NOMO-1 (cell line): ENCODE data around the gene AK5.

ENCODE experiments used
- DNase-seq, 2 experiments: peaks; one replicate each; lab custom pipeline; 2025; ENCODE audit not compliant: unreplicated experiment in 2 of 2; lab: John Stamatoyannopoulos, UW

AK5 gene

DNA sequence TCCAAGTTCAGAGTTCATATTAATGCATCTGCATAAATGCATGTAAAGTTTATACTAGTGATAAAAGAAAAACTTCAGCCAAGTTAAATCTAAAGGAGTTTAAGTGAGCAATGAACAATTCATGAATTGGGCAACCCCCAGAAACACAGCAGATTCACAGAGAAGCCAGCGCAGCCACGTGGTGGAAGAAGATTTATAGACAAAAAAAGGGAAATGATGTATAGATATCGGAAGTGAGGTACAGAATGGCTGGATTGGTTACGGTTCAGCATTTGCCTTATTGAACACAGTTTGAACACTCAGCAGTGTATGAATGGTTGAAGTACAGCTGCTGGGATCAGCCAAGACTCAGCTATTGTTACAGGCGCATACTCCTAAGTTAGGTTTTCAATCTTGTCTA, 5.7 kb downstream of the AK5 start:
- peak; percentile 67 to 88 for DNase-seq

DNA sequence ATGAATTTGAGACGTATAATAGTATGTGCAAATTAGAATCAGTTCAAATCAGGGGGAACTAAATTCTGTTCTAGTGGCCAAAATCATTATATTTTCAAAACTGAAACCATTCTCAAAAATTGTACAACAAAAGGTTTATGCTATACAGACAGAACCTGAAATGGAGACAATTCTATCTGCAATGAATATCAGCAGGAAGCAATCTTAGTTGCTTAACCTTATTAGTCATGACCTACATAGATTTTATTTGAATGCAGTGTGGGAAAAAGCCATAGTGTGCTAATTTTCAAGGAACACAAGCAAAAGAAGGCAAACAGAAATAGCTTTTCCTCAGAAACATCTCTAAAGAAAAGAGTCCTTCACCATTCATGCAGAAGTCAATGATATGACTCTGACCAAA, 6.5 kb downstream of the AK5 start:
- DNase-seq, result peak in 1 of 2 experiments; percentile 60

GRCh38 chr1:77290576-77290975, 8.8 kb downstream of the AK5 start:
- DNase-seq, result peak in 1 of 2 experiments; percentile 7

DNA sequence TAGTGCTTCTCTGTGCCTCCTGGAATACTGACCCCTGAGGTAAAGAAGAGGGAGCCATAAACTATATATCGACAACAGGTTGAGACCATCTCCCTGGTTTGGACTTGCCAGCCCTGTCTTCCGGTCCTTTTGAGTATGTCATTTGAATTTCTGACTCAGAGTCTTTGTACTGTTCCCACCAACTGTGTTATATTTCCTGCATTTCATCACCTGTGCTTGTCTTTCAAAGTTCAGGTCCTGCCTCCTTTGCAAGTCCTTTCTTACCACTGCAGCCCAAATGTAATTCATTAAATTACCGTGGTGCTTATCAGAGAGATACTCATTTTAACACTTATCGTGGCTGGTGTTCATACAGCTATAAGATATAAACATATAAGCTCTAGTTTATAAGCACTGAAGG, 10.7 kb downstream of the AK5 start:
- DNase-seq, result no peak

DNA sequence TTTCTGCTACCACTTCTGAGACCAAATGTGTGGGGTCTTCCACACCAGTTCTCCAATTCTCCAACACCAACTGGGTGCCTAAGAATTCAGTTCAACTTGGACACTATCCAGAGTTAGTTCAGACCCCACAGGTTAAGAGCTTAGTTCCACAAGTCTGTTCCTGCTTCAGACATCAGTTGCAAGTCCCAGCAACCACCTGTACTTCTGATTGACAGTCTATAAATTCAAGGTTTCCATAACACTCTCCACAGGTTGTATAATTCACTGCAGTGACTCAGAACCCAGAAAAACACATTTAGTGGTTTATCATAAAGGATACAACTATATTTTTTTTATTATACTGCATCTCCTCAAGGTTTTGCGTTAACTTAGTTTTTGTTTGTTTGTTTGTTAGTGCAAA, 18.7 kb downstream of the AK5 start:
- no peak for DNase-seq

GRCh38 chr1:77303387-77303786, 21.6 kb downstream of the AK5 start:
- DNase-seq, result no peak

DNA sequence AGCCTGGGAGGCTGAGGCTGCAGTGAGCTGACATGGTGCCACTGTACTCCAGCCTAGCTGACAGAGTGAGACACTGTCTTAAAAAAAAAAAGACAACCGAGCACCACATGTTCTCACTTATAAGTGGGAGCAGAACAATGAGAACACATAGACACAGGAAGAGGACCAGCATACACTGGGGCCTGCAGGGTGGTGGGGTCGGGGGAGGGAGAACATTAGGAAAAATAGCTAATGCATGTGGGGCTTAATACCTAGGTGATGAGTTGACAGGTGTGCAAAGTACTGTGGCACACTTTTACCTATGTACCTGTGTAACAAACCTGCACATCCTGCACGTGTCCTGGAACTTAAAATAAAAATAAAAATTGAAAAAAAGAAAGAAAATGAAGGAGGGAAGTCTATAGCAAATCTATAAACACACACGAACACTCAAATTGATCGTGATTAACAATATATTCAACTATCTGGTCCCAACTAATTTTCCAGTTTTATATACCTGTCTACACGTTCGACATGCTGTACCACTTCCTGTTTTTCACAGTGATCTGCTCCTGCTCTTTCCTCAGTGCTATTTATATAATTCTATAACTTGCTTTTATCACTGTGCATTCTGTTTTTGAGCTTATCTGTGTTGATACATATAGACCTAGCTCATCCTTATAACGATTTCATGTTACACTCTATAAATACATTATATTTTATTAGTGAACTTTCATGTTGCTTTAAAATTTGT, 27.2 kb downstream of the AK5 start:
- DNase-seq, result peak in 1 of 2 experiments; percentile 6

DNA sequence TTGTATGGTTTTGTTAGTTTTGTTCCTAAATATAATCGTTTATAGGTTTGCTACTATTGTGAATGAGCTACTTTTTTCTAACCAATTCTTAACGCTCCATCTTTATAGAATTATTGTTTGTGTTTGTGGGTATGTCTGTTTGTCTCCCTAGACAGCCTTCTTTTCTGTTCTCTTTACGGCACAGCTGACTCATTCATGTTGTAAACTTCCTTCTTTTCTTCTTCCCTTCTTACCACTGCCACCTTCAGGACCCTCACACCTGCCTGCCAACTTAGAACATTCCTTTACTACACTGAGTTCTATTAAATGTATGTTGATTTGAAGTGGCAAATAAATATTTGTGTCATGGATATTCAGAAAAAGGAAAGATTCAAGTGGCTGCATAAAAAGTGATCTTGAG, 29.1 kb downstream of the AK5 start:
- peak in 1 of 2 experiments; percentile 27 for DNase-seq

- peak in 1 of 2 experiments; percentile 44 for DNase-seq
These were observed 30.5 kb downstream of the AK5 start for GRCh38 chr1:77312364-77312763.

- DNase-seq, result peak; percentile 40 to 67
These were observed 31.7 kb downstream of the AK5 start for GRCh38 chr1:77313491-77313890.

GRCh38 chr1:77316006-77316405, 34.2 kb downstream of the AK5 start:
- DNase-seq, result no peak

GRCh38 chr1:77316966-77317365, 35.1 kb downstream of the AK5 start:
- no peak for DNase-seq

GRCh38 chr1:77319036-77319705, 37.4 kb downstream of the AK5 start:
- DNase-seq, result no peak

DNA sequence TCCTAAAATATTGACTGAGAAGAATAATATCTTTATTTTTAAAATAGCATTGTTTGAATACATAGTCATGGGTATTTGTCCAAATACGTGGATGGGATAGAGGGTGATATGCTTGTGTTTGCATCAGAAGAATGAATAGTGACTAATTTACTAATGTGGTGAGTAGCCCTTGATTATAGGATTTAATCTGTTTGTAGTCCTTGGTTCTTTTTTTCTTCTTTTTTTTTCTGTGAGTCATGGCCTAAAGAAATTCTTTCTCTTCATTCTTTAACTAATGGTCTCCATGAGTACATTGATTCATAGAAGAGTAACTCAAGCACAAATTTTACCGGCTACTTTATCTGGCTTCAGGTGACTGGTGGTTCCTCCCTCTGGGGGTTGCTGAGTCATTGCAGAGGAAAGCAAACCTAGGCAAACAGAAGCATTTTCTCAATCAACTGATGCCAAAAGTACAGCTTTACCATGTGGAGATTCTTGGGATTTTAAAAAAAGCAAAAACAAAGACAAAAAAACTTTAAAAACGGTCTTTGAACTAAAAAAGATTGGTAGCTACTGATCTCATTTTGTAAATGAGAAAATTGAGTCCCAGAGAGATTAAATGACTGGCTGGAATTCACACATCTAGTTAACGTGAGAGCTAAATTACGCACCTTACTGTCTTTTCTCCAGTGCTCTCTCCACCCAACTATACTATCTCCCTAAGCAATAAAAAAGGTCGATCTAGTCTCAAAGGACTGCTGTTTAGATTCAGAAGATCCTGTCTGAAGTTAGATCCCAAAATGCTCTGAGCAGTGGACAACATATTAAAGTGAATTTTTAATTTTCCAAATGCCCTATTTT, 40.5 kb downstream of the AK5 start:
- no peak for DNase-seq

DNA sequence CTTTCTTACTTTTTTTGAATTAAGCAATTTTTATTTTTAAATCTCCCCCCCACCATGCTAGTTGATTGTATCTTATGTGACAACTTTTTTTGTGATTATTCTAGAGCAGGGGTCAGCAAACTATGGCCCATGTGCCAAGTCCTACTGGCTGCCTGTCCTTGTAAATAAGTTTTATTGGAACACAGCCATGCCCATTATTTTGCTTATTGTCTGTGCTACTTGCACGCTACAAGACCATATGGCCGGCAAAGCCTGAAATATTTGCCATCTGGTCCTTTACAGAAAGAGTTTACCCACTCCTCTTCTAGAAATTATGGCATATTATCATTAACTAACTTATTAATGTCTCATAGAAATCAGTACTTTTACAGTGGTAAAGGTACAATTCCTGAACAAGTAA, 51.7 kb downstream of the AK5 start:
- no peak for DNase-seq

GRCh38 chr1:77336729-77337128, 54.9 kb downstream of the AK5 start:
- no peak for DNase-seq

DNA sequence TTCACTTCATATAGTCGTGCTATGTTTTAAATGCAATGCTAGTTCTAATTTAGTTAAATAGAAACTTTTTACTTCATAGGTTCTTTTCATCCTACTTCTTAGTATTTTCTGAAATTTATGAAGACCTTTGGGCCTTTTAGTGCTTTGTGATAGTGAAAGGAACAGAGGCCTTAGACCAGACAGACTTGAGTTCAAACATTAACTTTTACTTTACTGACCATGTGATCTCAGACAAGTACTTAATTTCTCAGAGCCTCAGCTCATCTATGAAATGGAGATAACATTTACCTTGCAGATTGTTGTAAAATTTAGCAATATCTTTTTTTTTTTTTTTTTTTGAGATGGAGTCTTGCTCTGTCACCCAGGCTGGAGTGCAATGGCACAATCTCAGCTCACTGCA, 57.5 kb downstream of the AK5 start:
- DNase-seq, result no peak

DNA sequence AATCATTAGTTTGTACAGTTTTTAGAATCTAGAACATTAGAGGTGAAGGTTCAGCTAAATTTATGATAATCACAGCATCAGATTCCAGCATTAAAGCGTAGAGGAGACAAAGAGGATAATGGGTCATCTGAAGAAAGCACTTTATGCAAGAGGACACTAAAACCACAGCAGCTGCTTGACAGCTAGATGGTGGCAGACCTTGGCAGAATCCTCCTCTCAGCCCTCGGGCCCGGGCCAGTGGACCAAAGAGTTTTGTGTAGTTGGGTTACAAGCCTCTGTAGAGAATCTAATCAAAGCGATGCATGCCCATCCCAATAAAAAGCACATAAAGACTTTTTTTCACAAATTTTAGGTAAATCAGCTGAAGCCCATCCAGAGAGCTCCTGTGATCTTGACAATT, 59.4 kb downstream of the AK5 start:
- DNase-seq, result no peak

GRCh38 chr1:77342745-77343144, 60.9 kb downstream of the AK5 start:
- no peak for DNase-seq

DNA sequence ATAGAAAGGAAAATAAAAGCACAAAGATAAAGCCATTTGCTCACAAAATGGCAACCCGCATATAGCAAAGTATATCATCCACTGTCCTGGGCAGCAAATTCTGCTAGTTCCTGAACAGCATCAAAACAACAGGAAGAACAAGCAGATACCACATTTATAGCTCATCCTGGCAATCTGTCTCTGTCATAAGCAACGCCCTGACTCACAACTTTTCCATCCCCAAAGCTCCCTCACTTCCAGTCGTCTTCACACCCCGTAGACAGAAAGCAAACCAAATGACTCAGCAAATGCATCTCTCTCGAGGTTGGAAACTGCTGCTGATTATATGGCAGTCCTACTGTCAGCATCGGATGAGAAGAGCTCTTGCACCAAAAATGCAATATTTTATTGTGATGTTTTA, 65.8 kb downstream of the AK5 start:
- DNase-seq, result no peak

DNA sequence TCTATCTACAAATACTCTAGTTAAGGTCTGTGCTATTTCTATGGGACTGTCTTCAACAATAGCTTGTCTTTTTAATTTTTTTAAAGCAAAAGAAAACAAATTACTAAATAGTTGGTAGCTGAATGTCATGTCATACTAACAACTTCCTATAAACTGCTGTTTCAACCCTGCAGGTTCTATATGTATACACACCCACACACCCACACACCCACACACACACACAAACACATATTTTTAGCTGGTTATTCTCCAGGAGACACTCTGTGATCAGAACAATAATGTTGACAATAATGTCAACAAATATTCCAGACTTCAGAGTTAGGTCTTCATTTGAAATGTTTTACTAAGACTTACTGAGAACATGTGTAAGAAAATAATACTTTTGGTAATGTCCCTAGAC, 66.7 kb downstream of the AK5 start:
- DNase-seq, result no peak

DNA sequence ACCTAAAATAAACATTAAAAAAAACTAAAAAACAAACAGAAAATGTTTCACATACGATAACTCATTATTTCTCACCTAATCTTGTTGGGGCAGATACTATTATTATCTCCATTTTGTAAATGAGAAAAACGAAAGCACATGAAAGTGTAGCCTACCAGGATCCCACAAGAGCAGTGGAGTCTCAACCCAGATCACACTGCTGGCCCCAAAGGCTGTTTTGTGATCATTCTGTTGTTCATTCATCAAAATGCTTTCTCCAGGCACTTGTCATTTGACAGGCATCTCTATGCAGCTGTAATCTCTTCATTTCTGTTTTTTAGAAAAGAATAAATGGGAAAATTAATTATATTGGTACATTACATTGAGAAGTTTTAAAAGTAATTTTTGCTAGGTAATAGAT, 67.5 kb downstream of the AK5 start:
- no peak for DNase-seq
